NCI-H69 (cell line): Measurements from ENCODE around the gene ZNF442.
A peak's percentile ranks its signal among the peaks of the same experiment; 100 is the strongest.
"Not testable (repeated sequence)": the region's sequence is repeated elsewhere in the genome, so short reads cannot be mapped to it uniquely, and the experiment has no call there.

Experiments used
- DNase-seq: peaks from one replicate; lab custom pipeline; 2025; lab: John Stamatoyannopoulos, UW

ZNF442 gene

GRCh38 chr19:12365236-12366162 lies at the start of gene ZNF442:
TSS of gene ZNF442 (minus strand) at chr19:12365683. CDS start at chr19:12363631, 2,052 bp downstream.
- DNase-seq, result peak; percentile 96

GRCh38 chr19:12411893-12412292 lies 46.4 kb upstream of the ZNF442 start:
- no peak for DNase-seq

GRCh38 chr19:12400633-12401502 lies 35.4 kb upstream of the ZNF442 start, which contains the start of gene ZNF799:
TSS of gene ZNF799 (minus strand) at chr19:12401271. CDS start at chr19:12401070, 201 bp downstream.
- DNase-seq, result peak; percentile 99

- DNase-seq, result peak; percentile 58
These were observed 34.6 kb upstream of the ZNF442 start for GRCh38 chr19:12399901-12400632.

- not testable (repeated sequence) for DNase-seq
These were observed 25.7 kb upstream of the ZNF442 start for GRCh38 chr19:12391148-12391547.

GRCh38 chr19:12386365-12386764 lies 20.9 kb upstream of the ZNF442 start:
- DNase-seq, result not testable (repeated sequence)

- DNase-seq, result no peak
These were observed 14.9 kb upstream of the ZNF442 start for GRCh38 chr19:12380444-12380737.

GRCh38 chr19:12379732-12380443 lies 14.4 kb upstream of the ZNF442 start:
- DNase-seq, result no peak

- no peak for DNase-seq
These were observed 8.5 kb upstream of the ZNF442 start for GRCh38 chr19:12374026-12374425.

GRCh38 chr19:12364391-12365235 lies 870 bp downstream of the ZNF442 start:
- peak; percentile 17 for DNase-seq

GRCh38 chr19:12362236-12362635 lies 3.2 kb downstream of the ZNF442 start:
- DNase-seq, result not testable (repeated sequence)

- DNase-seq, result no peak
These were observed 12.1 kb downstream of the ZNF442 start for GRCh38 chr19:12353375-12353774.

GRCh38 chr19:12350890-12351197 lies 14.6 kb downstream of the ZNF442 start:
- DNase-seq, result no peak

GRCh38 chr19:12350185-12350889 lies 15.1 kb downstream of the ZNF442 start:
- no peak for DNase-seq

- no peak for DNase-seq
These were observed 18.6 kb downstream of the ZNF442 start for GRCh38 chr19:12346896-12347295.

GRCh38 chr19:12345197-12345596 lies 20.3 kb downstream of the ZNF442 start:
- DNase-seq, result no peak

GRCh38 chr19:12333162-12334159 lies 32.0 kb downstream of the ZNF442 start, which contains the start of gene ZNF563:
TSS of gene ZNF563 (minus strand) at chr19:12333633. CDS start at chr19:12333482, 151 bp downstream.
- peak; percentile 91 for DNase-seq

GRCh38 chr19:12331211-12331941 lies 34.1 kb downstream of the ZNF442 start:
- DNase-seq, result no peak
